Nephron progenitor cell (in vitro differentiated cells): ENCODE measurements around the gene LMF2.

Experiments
- DNase-seq: peaks from one replicate; pipeline ENCODE4 v3.0.0; 2021
- H3K27ac Mint-ChIP-seq: 2 replicates; pipeline ENCODE4 v1.8.0; 2021; ENCODE audit warnings: mild to moderate bottlenecking, moderate library complexity, mixed read lengths
- H3K27me3 Mint-ChIP-seq: 2 replicates; pipeline ENCODE4 v1.8.0; 2021; ENCODE audit warnings: mild to moderate bottlenecking, low read depth, mixed read lengths; ENCODE audit not compliant: poor library complexity
- H3K36me3 Mint-ChIP-seq: 2 replicates; pipeline ENCODE4 v1.8.0; 2021; ENCODE audit warnings: low read depth, mixed read lengths
- H3K4me1 Mint-ChIP-seq: 2 replicates; pipeline ENCODE4 v1.8.0; 2021; ENCODE audit warnings: mixed read lengths
- H3K4me3 Mint-ChIP-seq: 2 replicates; pipeline ENCODE4 v1.8.0; 2021; ENCODE audit warnings: mild to moderate bottlenecking, moderate library complexity, mixed read lengths
- H3K9me3 Mint-ChIP-seq: 2 replicates; pipeline ENCODE4 v1.8.0; 2021; ENCODE audit warnings: mild to moderate bottlenecking, moderate library complexity, mixed read lengths
- TF ChIP-seq, protein P1 (sequence below): fragments of 200-600 bp; sonication (generic); IDR thresholded peaks from 2 replicates; pipeline ENCODE4 v1.5.0; 2021; ENCODE audit warnings: antibody characterized with exemption

The LMF2 gene

DNA sequence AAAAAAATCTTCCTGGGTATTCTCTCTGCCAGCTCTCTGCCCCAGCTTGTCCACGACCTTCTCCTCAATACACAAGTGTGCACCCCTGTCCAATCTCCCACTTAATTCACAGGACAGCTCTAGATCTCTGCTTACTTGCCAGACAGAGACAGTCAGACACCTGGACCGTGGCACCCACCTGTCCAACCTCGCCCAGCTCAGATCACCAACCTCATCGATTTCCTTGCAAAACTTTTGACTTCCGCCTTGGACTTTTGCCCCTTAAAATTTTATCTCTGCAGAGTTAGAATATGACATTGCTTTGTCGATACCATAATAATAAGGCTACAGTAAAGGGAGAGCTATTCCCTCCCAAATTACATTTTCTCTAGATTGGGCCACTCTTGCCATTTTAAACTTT, 10.4 kb downstream of the LMF2 start:
- TF ChIP-seq, protein P1, sequence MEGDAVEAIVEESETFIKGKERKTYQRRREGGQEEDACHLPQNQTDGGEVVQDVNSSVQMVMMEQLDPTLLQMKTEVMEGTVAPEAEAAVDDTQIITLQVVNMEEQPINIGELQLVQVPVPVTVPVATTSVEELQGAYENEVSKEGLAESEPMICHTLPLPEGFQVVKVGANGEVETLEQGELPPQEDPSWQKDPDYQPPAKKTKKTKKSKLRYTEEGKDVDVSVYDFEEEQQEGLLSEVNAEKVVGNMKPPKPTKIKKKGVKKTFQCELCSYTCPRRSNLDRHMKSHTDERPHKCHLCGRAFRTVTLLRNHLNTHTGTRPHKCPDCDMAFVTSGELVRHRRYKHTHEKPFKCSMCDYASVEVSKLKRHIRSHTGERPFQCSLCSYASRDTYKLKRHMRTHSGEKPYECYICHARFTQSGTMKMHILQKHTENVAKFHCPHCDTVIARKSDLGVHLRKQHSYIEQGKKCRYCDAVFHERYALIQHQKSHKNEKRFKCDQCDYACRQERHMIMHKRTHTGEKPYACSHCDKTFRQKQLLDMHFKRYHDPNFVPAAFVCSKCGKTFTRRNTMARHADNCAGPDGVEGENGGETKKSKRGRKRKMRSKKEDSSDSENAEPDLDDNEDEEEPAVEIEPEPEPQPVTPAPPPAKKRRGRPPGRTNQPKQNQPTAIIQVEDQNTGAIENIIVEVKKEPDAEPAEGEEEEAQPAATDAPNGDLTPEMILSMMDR, result no peak
- Mint-ChIP-seq H3K27me3 (peaks cover 11% of the 10 kb centered on the region), H3K4me3 (no peak overlapping the region), H3K9me3 (no peaks in the 10 kb centered on the region), H3K27ac (no peak overlapping the region), H3K36me3 (no peaks in the 10 kb centered on the region), H3K4me1 (peaks cover 20% of the 10 kb centered on the region)
- DNase-seq, result no peak

DNA sequence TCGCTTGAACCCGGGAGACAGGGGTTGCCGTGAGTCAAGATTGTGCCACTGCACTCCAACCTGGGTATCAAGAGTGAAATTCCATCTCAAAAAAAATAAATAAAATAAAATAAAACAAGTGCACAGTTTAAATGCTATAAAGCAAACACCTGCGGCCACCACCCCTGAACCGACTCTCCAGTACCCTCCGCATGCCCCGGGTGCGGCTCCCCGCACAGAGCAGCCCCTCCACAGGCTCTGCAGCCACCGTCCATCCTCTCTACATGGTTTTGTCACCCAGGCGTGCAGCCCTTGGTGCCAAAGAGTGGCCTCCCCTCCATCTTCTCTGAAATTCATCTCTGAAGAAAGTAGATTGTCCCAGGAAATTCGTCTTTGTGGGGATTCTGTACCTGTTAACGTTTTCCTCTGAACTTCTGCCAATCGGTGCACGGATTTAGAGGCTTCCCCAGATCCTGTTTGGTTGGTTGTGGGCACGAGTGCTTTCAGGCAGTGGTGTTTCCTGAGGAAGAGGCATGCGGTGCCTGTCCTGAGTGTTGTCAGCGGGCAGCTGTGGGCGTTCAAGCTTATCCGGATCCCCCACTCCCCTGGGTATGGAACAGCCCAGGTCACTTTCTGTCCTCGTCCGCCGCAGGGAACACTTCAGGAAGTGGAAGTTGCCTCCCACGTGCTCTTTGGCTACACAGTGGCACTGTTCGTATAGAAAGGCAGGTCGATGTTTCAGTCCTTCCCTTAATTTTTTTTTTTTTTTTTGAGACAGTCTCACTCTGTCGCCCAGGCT, 16.8 kb downstream of the LMF2 start:
- TF ChIP-seq, protein P1, result no peak
- no peak for DNase-seq
- Mint-ChIP-seq H3K27me3 (peaks cover 10% of the 10 kb centered on the region), H3K27ac (peak overlapping the region; percentile 39), H3K4me3 (peak overlapping the region; percentile 15), H3K9me3 (no peaks in the 10 kb centered on the region), H3K36me3 (no peaks in the 10 kb centered on the region), H3K4me1 (peaks cover 22% of the 10 kb centered on the region)

DNA sequence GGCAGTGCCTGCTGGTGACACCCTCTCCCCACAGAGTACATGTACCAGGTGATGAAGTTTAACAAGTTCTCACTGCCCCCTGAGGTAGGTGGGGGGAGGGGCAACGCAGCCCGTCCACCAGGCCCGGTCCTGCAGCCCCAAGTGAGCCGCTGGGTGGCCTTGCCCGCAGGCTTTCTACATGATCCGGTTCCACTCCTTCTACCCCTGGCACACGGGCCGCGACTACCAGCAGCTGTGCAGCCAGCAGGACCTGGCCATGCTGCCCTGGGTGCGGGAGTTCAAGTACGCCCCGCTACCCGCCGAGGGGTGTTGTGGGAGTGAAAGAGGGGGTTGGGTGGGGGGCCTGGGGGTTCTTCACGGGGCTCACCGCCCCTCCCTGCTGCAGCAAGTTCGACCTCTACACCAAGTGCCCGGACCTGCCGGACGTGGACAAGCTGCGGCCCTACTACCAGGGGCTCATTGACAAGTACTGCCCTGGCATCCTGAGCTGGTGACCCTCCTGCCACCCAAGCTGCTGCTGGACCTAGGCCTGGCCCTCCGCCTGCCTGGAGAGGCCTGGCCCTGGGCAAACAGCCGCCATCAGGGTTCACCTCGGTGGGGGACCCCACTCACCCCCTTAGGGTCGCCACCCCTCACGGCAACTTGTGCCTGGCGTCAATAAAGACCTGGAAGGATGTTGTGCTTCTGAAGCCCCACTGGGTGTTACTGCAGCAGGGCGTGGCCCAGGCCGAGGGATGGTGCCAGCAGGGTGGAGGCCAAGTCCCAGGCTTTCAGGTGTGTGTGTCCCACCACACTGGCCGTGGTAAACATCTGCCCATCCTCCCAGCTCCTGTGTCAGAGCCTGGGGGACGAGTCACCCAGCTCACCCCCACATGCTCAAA, 17.9 kb downstream of the LMF2 start:
- Mint-ChIP-seq H3K4me3 (no peak overlapping the region), H3K4me1 (peaks cover 29% of the 10 kb centered on the region), H3K36me3 (no peaks in the 10 kb centered on the region), H3K27ac (no peak overlapping the region), H3K27me3 (peaks cover 14% of the 10 kb centered on the region), H3K9me3 (no peaks in the 10 kb centered on the region)
- TF ChIP-seq, protein P1, result no peak
- no peak for DNase-seq

DNA sequence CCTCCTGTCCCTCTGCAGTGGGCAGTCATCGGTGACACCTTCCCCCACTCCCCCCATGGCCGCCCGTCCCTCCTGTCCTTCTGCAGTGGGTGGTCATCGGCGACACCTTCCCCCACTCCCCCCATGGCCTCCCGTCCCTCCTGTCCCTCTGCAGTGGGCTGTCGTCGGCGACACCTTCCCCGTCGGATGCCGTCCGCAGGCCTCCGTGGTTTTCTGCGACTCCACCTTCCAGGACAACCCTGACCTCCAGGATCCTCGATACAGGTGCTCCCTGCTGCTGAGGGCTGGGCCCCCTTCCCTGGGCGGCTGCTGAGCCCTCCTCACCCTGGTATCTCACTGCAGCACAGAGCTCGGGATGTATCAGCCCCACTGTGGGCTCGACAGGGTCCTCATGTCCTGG, 18.6 kb downstream of the LMF2 start:
- Mint-ChIP-seq H3K4me1 (peaks cover 34% of the 10 kb centered on the region), H3K9me3 (no peaks in the 10 kb centered on the region), H3K27ac (no peak overlapping the region), H3K27me3 (peaks cover 10% of the 10 kb centered on the region), H3K4me3 (no peak overlapping the region), H3K36me3 (no peaks in the 10 kb centered on the region)
- TF ChIP-seq, protein P1, result no peak
- DNase-seq, result no peak

DNA sequence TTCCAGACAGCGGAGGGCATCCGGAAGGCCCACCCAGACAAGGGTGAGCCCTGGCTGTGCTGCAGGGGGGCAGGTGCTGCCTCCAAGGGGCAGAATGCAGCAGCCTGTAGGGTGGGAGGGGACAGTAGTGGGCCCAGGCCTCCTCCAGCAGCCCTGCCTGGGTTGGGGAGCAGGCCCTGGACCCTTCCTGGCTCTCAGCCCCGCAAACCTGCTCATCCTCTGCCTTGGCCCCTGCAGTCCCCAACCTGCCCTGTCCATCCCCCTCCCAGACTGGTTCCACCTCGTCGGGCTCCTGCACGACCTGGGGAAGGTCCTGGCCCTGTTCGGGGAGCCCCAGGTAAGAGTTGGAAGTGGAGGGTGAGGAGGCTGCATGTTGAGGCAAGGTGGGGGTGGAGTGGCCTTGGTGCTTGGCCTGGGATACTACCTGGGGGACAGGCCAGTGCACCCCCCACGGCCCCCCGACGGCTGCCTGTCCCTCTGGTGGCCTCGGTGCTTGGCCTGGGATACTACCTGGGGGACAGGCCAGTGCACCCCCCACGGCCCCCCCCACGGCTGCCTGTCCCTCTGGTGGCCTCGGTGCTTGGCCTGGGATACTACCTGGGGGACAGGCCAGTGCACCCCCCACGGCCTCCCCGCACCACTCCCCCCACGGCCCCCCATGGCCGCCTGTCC, 19.4 kb downstream of the LMF2 start:
- Mint-ChIP-seq H3K9me3 (no peaks in the 10 kb centered on the region), H3K4me1 (peaks cover 35% of the 10 kb centered on the region), H3K27ac (no peak overlapping the region), H3K4me3 (no peak overlapping the region), H3K36me3 (no peaks in the 10 kb centered on the region), H3K27me3 (peaks cover 10% of the 10 kb centered on the region)
- TF ChIP-seq, protein P1, result no peak
- no peak for DNase-seq
